Thyroid gland (tissue), 4 donors: ENCODE data around the gene IRAK3. TPM values are rescaled to one million over a fixed set of nuclear protein-coding genes. Genes with fewer than 3 reads are reported as not detected.
"Not testable (repeated sequence)": the region's sequence is repeated elsewhere in the genome, so short reads cannot be mapped to it uniquely, and the experiment has no call there.

Source experiments
- DNase-seq, 2 donors: peaks; one replicate each; pipeline ENCODE4 v3.0.0-alpha.2; 2019
- H3K27ac ChIP-seq, 3 donors: fragments of 200-600 bp; sonication (generic); 1 replicate in 2 of 3; 2 replicates in 1 of 3; pipeline ENCODE4 v1.5.1; 2016 to 2019; ENCODE audit warnings: mild to moderate bottlenecking in 1 of 3, moderate library complexity in 1 of 3
- H3K27me3 ChIP-seq: fragments of 200-600 bp; sonication (generic); one replicate; pipeline ENCODE4 v1.5.1; 2019
- H3K36me3 ChIP-seq, 2 donors: fragments of 200-600 bp; sonication (generic); one replicate each; pipeline ENCODE4 v1.5.1; 2016 to 2019
- H3K4me1 ChIP-seq, 2 donors: fragments of 200-600 bp; sonication (generic); one replicate each; pipeline ENCODE4 v1.5.1; 2017 to 2019
- H3K4me3 ChIP-seq, 3 donors: fragments of 200-600 bp; sonication (generic); replicated peaks in 1 of 3; 1 replicate in 2 of 3; 2 replicates in 1 of 3; pipeline ENCODE4 v1.5.1; 2016; ENCODE audit warnings: mild to moderate bottlenecking in 1 of 3
- H3K9me3 ChIP-seq: fragments of 200-600 bp; sonication (generic); one replicate; pipeline ENCODE4 v1.5.1; 2017
- POLR2A ChIP-seq, 2 donors: fragments of 450-650 bp; IDR thresholded peaks; one replicate each; pipeline ENCODE4 v1.6.1; 2017; ENCODE audit warnings: antibody characterized with exemption in 2 of 2, mild to moderate bottlenecking in 2 of 2, moderate library complexity in 1 of 2
- WGBS, 2 donors: methylation state at CpG; one replicate each; pipeline ENCODE4 v1.1.5; 2017; 5-methylcytosine and 5-hydroxymethylcytosine counted together
- intact Hi-C: fragments of 100-400 bp; cut with DNase I; formaldehyde crosslinking; loops from one replicate; pipeline ENCODE4 v1.15.1; 2023
- total RNA-seq, 4 donors: library from RNA; depleted of rRNA; stranded (reverse); fragments of >200 nt; gene quantifications; one replicate each; pipeline ENCODE4 v1.2.3, GENCODE V29; 2016
- TF ChIP-seq, protein P1 (sequence below), 6 experiments: fragments of 200-600 bp in 3 of 6; fragments of 450-650 bp in 3 of 6; sonication (generic) in 3 of 6; IDR thresholded peaks; one replicate each; pipeline ENCODE4 v1.5.1; 2016 to 2019; ENCODE audit warnings: antibody characterized with exemption in 6 of 6, mild to moderate bottlenecking in 2 of 6, inconsistent platforms in 1 of 6, moderate library complexity in 1 of 6

IRAK3 gene
- total RNA-seq, 4 donors from 2014 or later: 8.0 to 26.6 (median 17.6) TPM

DNA sequence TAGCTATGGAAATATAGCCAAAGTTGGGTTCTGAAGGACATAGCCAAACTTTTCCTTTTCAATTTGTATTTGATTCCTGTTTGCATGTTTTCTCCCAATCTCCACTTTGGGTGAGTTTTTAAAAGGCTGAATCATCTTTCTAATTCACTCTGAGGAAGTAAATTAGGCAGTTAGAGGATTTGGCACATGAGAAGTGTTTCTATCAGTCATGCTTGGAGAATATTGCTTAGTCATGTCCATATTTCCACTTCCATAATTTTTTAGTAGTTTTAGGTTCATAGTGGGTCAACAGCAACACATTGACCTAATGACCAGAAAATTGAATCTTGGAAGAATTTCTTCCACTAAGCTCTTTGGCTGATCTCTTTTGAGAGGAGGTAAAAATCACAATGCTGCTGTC lies 21.8 kb downstream of the IRAK3 start:
- Histone ChIP-seq H3K27ac (no peak overlapping the region), H3K9me3 (no peaks in the 10 kb centered on the region), H3K36me3 (no peaks in the 10 kb centered on the region), H3K4me3 (no peak overlapping the region), H3K4me1 (no peaks in the 10 kb centered on the region), H3K27me3 (no peaks in the 10 kb centered on the region)
- DNase-seq: no peak
- TF ChIP-seq POLR2A (IDR thresholded peaks at IDR 0.05): no peak
- TF ChIP-seq, protein P1, sequence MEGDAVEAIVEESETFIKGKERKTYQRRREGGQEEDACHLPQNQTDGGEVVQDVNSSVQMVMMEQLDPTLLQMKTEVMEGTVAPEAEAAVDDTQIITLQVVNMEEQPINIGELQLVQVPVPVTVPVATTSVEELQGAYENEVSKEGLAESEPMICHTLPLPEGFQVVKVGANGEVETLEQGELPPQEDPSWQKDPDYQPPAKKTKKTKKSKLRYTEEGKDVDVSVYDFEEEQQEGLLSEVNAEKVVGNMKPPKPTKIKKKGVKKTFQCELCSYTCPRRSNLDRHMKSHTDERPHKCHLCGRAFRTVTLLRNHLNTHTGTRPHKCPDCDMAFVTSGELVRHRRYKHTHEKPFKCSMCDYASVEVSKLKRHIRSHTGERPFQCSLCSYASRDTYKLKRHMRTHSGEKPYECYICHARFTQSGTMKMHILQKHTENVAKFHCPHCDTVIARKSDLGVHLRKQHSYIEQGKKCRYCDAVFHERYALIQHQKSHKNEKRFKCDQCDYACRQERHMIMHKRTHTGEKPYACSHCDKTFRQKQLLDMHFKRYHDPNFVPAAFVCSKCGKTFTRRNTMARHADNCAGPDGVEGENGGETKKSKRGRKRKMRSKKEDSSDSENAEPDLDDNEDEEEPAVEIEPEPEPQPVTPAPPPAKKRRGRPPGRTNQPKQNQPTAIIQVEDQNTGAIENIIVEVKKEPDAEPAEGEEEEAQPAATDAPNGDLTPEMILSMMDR (IDR thresholded peaks at IDR 0.05): no peak
- intact Hi-C loops: no loop called here

DNA sequence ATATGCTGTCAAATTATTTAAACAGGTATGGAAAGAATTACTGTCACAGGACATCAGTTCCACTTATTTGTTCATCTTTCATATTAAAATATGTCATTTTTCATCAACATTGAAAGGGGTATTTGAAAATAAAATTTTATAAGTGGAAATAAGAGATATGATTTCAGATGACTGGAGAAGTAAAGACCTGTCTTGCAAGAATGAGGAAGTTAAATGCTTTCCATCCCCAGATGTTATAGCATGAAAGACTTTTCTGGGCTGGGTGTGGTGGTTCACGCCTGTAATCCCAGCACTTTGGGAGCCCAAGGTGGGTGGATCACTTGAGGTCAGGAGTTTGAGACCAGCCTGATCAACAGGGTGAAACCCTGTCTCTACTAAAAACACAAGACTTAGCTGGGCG lies 22.6 kb downstream of the IRAK3 start:
- H3K9me3 ChIP-seq, H3K27me3 ChIP-seq, H3K4me3 ChIP-seq, H3K27ac ChIP-seq, H3K4me1 ChIP-seq, H3K36me3 ChIP-seq, intact Hi-C loops, DNase-seq: not testable (repeated sequence)
- WGBS, 2 donors: 87 to 89% methylated on average over 2 of the region's 2 CpGs

DNA sequence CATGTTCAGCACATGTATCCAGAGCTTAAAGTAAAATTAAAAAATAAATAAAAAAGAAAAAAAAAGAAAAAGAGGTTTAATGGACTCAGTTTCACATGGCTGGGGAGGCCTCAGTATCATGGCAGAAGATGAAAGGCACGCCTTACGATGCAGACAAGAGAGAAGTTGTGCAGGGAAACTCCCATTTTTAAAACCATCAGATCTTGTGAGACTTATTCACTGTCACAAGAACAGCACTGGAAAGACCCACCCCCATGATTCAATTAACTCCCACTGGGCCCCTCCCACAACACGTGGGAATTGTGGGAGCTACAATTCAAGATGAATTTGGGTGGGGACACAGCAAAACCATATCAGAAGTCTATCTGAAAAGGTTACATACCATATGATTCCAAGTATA lies 24.0 kb downstream of the IRAK3 start:
- WGBS, 2 donors: 71 to 86% methylated on average over 3 of the region's 3 CpGs
- intact Hi-C loops, H3K27ac ChIP-seq, H3K4me3 ChIP-seq, H3K4me1 ChIP-seq, H3K9me3 ChIP-seq, DNase-seq, H3K36me3 ChIP-seq, H3K27me3 ChIP-seq: not testable (repeated sequence)

DNA sequence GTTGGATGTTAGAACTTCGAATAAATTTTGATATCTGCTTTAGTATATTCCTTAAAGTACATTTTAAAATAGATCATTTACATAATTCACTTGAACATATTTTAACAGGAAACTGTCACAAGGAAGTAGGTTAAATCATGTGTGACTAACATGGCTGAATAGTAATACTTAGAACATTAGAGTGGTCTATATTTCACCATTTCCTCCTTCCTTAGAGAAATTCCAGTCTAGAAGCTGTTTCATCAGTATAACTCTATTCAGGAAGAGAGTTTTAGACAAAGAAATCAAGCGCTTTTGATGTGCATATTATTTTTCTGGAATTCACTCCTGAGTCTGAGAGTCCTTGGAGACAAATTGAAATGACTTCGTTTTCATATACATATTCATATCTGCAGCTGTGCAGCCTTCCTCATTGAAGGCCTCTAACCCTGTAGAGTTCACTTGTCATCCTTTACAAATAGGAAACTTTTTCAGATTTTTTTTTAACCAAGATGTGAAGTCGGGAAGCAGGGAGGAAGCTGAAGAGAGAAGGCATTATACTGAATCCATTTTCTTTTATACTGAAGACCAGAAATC lies 28.4 kb downstream of the IRAK3 start:
- Histone ChIP-seq H3K36me3 (no peaks in the 10 kb centered on the region), H3K4me1 (no peaks in the 10 kb centered on the region), H3K4me3 (no peak overlapping the region), H3K27me3 (no peaks in the 10 kb centered on the region), H3K9me3 (no peaks in the 10 kb centered on the region), H3K27ac (no peak overlapping the region)
- TF ChIP-seq, protein P1 (IDR thresholded peaks at IDR 0.05): no peak
- no peak for TF ChIP-seq POLR2A (IDR thresholded peaks at IDR 0.05)
- intact Hi-C loops: no loop called here
- WGBS, 2 donors: 80 to 83% methylated on average over 4 of the region's 4 CpGs
- DNase-seq: no peak

DNA sequence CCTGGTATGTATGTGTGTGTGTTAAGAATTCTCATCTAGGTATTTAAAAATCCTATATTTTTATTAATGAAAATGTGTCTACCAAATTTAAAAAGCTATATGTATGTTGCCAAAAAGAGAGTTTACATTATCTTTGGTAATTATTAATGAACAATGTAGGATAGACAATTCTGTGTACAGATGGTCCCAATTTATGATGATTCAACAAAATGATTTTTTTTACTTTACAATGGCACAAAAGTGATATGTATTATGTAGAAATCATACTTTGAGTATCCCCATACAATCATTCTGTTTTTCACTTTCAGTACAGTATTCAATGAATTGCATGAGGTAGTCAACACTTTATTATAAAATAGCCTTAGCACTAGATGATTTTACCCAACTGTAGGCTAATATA lies 39.4 kb downstream of the IRAK3 start:
- no peaks in the 10 kb centered on the region for H3K36me3 ChIP-seq

DNA sequence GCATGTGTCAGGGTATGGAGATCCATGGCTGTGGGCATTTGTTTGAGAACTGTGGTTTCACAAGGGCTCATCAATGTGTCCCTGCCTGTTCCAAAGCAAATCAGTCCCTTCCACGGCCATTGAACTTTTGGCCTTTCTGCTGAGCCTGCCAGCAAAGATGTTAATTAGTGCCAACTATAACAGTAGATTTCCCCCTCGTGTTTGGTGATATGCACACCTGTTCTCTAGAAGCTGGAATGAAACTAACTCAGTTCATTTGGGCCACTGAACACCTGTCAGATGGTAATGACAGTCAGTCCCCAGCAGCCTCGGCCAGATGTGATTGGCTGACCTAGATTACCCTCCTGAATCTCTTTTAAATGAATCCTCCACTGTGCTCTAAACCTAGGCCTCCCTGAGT lies 43.2 kb downstream of the IRAK3 start:
- intact Hi-C loops: no loop called here
- 31 to 57% methylated on average over 3 of the region's 3 CpGs for WGBS, 2 donors

More for the DNA sequence above, 39.4 kb downstream of the IRAK3 start:
- Histone ChIP-seq H3K4me3 (no peak overlapping the region), H3K4me1 (no peaks in the 10 kb centered on the region), H3K9me3 (no peaks in the 10 kb centered on the region), H3K27me3 (no peaks in the 10 kb centered on the region), H3K27ac (no peak overlapping the region)
- DNase-seq: no peak
- TF ChIP-seq, protein P1 (IDR thresholded peaks at IDR 0.05): no peak
- no peak for TF ChIP-seq POLR2A (IDR thresholded peaks at IDR 0.05)
- intact Hi-C loops: no loop called here

DNA sequence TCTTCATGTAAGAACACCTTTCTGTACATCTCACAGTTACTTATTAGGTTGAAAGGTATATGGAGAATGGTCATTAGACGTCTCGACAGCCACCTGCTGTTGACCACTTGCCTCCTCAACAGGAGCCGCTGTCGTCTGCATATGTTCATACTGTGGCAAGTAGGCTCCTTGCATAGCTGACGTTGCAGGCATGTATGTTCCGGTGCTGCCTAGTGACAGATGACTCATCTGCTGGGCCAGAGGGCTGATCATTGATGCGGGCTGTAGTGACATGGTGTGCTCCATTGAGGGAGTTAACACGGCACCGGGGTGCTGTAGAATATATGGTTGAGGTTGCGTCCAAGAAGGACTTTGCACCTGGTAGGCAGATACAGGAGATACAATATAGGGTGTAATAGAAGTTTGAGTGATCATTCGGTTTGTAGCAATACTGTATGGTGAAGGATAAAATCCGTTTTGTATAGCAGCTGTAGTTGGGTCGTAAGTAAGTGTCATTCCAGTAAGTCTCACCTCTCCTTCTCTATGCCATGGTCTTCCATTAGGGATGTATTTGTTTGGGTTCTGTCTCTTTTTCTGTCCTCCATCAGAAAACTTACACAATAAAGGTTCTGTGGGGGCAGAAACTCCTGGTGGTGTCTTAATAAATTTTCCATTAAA lies 45.2 kb downstream of the IRAK3 start:
- H3K27me3 ChIP-seq, H3K9me3 ChIP-seq, H3K27ac ChIP-seq, intact Hi-C loops, H3K4me3 ChIP-seq, H3K36me3 ChIP-seq, H3K4me1 ChIP-seq: not testable (repeated sequence)
- peak in 1 of 2 donors; percentile 3 for DNase-seq
- WGBS, 2 donors: 76 to 80% methylated on average over 13 of the region's 13 CpGs

More for the DNA sequence above, 43.2 kb downstream of the IRAK3 start:
- no peak overlapping the region for H3K4me3 ChIP-seq
- no peaks in the 10 kb centered on the region for H3K9me3 ChIP-seq
- no peaks in the 10 kb centered on the region for H3K4me1 ChIP-seq
- TF ChIP-seq, protein P1 (IDR thresholded peaks at IDR 0.05): no peak
- TF ChIP-seq POLR2A (IDR thresholded peaks at IDR 0.05): no peak
- no peaks in the 10 kb centered on the region for H3K36me3 ChIP-seq
- DNase-seq: no peak
- H3K27ac ChIP-seq: no peak overlapping the region
- H3K27me3 ChIP-seq: no peaks in the 10 kb centered on the region
